GM11168 (cell line): ENCODE measurements around the gene LRMDA.

ENCODE experiments used
- in situ Hi-C: fragments of 300-500 bp; cut with MboI; formaldehyde crosslinking; loops from one replicate; pipeline ENCODE4 v1.12.0; 2022; ENCODE audit warnings: low sequenced_read_pairs; ENCODE audit not compliant: unreplicated experiment

Gene LRMDA

GRCh38 chr10:76230921-76231285 lies 799.5 kb downstream of the LRMDA start:
- in situ Hi-C loops, result no loop called here

- in situ Hi-C loops, result no loop called here
These were observed 800.0 kb downstream of the LRMDA start for GRCh38 chr10:76231286-76231934.

- in situ Hi-C loops, result no loop called here
These were observed 803.2 kb downstream of the LRMDA start for GRCh38 chr10:76234499-76235226.

DNA sequence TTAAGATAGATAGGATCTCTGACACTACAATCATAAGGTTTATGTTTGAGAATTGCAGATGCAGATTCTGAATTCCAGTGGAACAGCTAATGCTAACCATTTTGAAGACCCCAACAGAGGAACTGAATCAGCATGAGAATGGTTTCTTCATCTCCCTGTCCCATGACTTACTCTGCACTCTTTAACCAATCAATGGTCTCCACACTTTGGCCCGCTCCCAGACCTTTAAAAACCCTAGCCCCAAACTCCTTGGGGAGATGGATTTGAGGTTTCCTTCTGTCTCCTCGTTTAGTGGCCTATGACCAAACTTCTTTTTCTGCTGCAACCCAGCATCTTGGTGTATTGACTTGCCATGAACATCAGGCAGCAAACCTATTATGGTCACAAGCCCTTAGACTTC lies 804.9 kb downstream of the LRMDA start:
- in situ Hi-C loops, result no loop called here

DNA sequence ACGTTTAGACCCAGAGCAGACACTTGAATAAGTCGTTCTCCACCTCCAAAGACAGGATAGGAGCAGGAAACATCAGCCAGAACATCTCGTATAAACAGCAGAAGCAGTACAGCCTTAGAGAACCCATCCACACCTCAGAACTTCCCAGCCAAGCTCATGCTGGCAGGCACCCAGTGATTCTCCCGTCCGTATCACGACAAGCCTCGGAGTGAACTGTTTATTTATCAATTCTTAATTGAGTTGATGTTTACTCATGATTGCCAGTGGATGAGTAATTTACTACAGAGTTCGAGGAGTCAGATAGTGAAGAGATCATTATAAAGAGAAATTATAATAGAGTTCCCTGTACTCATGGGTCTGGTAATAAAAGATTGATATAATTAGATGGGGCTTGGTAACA lies 811.5 kb downstream of the LRMDA start:
- in situ Hi-C loops, result no loop called here

DNA sequence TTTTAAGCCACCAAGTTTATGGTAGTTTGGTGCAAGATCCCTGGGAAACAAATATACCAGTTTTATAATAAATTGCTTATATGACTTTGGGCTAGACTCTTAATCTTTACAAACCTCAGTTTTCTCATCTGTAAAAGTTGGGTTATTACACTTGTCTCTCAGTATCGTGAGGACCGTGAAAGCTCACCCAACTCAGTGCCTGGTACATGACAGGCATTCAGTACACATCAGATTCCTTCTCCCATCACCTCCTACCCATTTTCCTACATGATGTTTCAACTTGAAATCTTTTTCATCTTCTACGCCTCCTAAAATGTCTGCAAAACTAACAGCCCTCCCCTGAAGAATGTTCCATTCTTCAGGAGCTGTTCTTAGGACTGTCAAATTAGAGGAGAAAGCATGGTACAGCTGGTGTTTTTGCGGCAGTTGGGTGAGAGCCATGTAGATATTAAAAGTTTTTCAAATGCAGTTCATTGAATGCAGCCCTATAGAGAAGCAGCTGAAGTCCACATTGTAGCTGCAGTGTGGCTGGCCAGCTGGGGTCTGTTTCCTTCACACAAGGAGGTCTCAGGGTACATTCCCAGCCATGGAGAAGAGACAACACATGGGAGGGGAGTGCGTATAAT lies 812.8 kb downstream of the LRMDA start:
- in situ Hi-C loops, result no loop called here

- in situ Hi-C loops, result no loop called here
These were observed 814.6 kb downstream of the LRMDA start for GRCh38 chr10:76245951-76246495.

- in situ Hi-C loops, result no loop called here
These were observed 817.3 kb downstream of the LRMDA start for GRCh38 chr10:76248649-76249200.

- in situ Hi-C loops, result no loop called here
These were observed 820.6 kb downstream of the LRMDA start for GRCh38 chr10:76251841-76252671.

- in situ Hi-C loops, result no loop called here
These were observed 821.3 kb downstream of the LRMDA start for GRCh38 chr10:76252733-76253132.

- in situ Hi-C loops, result no loop called here
These were observed 823.8 kb downstream of the LRMDA start for GRCh38 chr10:76255241-76255640.

DNA sequence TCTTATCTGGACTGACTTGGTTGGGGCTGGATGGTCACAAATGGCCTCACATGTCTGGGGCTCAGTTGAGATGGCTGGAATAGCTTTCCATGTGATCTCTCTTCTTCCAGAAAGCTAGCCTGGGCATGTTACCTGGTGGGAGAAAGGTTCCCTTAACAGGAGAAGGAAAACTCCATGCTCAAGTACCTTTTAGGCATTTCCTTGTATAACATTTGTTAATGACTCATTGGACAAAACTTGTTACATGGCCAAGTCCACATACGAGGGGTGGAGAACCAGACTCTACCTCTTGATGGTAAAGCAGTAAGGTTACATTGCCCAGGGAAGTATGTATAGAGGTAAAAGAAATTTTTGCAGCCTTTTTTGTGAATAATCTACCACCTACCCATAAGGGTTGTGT lies 826.4 kb downstream of the LRMDA start:
- in situ Hi-C loops, result no loop called here

- in situ Hi-C loops, result no loop called here
These were observed 834.2 kb downstream of the LRMDA start for GRCh38 chr10:76265441-76266113.

DNA sequence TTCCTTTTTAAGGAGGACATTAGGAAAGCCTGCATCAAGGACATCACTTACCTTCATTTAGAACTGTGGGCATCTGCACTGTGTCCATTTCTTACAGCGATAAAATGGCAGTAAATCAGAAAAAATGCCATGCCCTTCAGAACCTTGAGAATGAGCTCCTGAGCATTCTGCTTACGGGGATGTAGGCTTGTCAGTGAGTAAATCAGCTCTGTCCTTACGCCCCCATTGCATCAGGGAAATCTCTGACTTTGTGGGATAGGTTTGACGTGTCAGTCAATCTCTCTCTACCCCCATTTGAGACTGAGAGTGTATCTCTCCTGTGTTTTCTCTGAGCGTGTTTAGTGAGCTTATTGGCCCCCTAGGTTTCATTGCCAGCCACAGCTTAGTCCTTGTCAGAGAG lies 837.1 kb downstream of the LRMDA start:
- in situ Hi-C loops, result no loop called here

DNA sequence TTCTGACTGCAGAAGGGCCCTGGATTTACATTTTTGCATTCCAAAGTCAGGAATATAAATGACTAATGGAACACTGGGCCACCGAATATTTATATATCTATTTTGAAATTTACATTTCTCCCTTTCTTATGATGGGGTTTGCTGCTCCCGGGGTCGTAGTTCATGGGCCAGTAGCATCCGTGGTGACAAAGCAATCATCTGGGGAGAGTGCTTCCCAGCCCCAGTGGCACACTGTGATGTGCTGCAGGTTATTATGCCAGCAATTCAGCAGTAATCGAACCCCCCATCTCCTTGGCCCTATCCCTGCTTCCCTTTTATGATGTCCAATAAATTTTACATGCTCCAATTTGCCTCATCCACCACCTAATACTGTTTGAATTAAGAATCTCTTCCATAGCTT lies 837.5 kb downstream of the LRMDA start:
- in situ Hi-C loops, result no loop called here

GRCh38 chr10:76270464-76270863 lies 839.0 kb downstream of the LRMDA start:
- in situ Hi-C loops, result no loop called here

DNA sequence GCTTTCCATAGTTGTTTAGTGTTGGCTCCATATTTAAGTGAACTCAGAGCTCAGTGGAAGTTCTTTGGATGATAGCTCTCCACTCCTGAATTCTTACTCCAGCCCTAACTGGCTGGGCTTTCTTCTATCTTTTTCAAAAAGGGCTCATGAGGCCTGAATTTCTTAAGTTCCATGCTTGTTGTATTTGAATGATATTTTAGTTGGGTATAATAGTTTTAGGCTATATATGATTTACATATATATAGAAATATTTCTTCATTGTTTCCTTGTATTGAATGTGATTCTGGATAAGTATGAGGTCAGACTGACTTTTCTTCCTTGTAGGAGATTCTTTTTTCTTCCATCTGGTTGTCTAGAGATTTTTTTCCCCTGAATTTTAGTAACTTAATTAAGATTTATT lies 843.5 kb downstream of the LRMDA start:
- in situ Hi-C loops, result no loop called here

DNA sequence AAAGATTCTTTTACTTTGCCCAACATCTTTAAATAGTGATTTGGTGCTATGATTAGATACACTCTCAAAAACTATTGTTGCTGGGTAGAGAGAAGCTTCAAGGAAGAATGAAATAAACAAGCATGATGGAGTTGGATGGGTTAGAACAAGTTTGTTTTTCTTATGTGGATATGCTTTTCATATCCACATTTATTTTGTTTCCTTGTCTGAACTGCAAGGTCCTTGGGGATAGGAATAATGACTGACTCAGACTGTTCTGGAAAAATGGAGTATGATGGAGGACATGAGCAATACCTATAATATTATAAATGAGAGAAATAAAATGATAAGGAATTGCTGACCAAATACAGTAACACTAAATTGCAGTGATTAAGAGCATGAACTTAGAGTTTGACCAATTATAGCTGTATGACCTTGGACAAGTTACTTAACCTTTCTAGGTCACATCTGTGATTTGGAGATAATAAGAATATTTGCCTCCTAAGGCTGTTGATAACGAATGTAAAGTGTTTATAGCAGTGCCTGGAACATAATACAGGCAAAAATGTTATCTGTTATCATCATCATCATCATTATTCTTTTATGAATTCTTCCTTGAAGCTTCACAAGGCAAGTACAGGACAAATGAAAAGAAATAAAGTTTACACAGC lies 847.5 kb downstream of the LRMDA start:
- in situ Hi-C loops, result no loop called here

GRCh38 chr10:76281659-76282058 lies 850.2 kb downstream of the LRMDA start:
- in situ Hi-C loops, result no loop called here
